Skin epidermis (tissue), 12 donors: ENCODE data around the gene RBM6.
"Not testable (repeated sequence)": the region's sequence is repeated elsewhere in the genome, so short reads cannot be mapped to it uniquely, and the experiment has no call there.

Source experiments
- H3K27ac ChIP-seq, 21 experiments: fragments of 200-600 bp; sonication (generic) in 11 of 21; one replicate each; pipeline ENCODE4 v1.5.0; 2020; ENCODE audit warnings: mild to moderate bottlenecking in 3 of 21, inconsistent platforms in 2 of 21, moderate library complexity in 2 of 21
- H3K4me3 ChIP-seq, 7 experiments: fragments of 200-600 bp; sonication (generic) in 2 of 7; one replicate each; pipeline ENCODE4 v1.5.0; 2020; ENCODE audit warnings: inconsistent platforms in 2 of 7, mild to moderate bottlenecking in 2 of 7, moderate library complexity in 1 of 7

The RBM6 gene

DNA sequence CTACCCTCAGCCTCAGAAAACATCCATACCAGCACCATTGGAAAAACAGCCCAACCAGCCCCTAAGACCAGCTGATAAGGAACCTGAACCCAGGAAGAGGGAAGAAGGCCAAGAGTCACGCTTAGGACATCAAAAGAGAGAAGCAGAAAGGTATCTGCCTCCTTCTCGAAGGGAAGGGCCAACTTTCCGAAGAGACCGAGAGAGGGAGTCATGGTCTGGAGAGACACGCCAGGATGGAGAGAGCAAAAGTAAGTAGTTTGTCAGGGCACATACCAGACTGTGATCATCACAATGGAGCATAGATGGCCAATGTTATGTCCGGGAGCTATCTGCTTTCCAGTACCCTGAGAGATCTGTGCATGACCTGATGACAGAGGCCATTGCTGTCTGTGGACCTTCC, 117.8 kb downstream of the RBM6 start:
- Histone ChIP-seq H3K4me3 (no peak overlapping the region), H3K27ac (no peak overlapping the region)

DNA sequence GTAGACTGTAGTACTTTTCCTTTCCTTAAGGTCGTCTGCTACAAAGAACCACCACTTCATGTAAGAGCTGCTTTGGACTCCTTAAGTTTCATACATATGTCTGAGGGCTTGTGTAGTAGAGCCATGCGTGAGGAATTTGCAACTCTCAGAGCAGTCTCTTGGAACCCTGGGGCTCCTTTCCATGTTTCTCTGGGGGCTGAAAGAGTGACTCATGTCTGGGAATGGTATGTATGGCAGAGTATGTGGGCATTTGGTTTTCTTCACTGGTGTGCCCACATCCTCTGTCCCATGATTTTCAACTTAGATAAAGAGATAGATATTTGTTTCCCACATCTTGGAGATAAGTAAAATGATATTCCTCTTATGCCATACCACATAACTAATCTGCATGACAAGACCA, 128.2 kb downstream of the RBM6 start:
- H3K27ac ChIP-seq, result no peak overlapping the region
- no peak overlapping the region for H3K4me3 ChIP-seq

DNA sequence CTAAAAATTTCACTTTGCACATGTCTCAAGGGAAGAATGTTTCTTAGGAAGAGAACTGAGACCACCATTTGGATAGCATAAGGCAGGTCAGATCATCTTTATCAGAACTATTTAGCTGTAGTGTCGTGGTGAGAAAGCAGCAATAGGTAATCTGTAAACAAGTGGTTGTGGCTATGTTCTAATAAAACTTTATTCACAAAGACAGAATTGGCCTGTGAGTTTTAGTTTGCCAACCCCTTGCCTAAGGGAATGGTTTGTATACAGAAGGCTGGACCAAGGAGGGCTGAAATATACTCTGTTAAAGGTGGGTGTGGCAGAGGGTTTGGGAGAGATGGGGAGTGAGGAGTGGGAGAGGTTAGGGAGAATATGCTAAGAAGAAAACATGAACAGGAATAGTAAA, 138.1 kb downstream of the RBM6 start:
- Histone ChIP-seq H3K27ac (no peak overlapping the region), H3K4me3 (no peak overlapping the region)

DNA sequence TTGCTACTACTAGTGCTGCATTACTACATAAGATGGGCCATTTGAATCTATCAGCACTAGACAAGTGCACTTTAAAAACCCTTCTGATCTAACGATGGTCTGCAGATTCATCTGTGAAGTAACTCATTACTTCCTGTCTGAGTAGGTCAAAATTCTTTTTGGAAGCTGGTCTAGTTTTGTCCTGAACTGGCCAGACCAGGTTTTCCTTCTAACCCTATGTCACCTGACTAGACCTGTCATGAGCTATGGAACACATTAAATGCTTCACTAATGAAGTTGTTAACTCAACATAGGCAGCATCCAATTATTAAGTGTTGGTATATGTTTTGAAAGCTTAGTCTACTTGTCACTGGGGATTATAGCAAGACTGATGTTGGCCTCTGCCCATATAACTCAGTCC, 138.7 kb downstream of the RBM6 start:
- Histone ChIP-seq H3K4me3 (no peak overlapping the region), H3K27ac (no peak overlapping the region)

DNA sequence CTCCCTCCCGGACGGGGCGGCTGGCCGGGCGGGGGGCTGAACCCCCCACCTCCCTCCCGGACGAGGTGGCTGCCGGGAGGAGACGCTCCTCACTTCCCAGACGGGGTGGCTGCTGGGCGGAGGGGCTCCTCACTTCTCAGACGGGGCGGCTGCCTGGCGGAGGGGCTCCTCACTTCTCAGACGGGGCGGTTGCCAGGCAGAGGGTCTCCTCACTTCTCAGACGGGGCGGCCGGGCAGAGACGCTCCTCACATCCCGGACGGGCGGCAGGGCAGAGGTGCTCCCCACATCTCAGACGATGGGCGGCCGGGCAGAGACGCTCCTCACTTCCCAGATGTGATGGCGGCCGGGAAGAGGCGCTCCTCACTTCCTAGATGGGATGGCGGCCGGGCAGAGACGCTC, 145.0 kb downstream of the RBM6 start:
- not testable (repeated sequence) for H3K4me3 ChIP-seq

DNA sequence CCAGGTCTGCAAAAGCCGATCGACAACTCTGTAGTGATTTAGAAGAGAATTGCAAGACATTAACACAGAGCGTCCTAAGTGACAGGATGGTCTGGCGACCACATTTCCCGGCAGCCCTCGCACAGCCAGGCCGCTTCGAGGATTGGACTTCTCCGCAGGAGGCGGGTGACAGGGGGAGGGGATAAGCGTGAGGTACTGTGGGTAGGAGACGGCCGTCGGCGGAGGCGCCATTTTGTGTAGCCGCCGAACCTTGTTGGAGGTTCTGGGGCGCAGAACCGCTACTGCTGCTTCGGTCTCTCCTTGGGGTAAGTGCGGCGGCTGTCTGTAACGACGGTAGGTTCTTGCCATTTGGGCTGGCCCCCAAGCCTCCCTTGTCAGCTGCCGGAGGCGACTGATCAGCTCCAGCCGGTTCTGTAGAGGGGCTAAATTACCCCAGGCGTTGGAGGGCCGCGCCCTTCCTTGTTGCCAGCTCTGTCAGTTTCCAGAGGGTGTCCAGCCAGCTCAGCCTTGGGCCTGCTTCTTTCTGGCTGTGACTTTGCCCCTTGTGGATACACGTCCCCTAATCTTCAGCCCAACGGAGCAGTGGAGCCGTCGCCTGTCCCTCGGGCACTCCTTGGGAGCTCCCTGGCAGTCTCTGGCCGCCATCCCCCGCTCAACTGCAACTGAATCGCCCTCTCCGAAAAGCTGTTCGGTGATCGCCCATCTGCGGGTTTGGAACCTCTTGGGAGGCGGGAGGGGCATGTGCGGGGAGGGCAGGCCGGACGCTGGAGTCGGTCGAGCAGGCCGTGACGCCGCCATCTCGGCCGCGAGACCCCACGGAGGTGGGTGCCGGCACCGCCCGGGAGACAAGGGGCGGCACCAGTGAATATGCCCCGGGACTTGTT, 149.0 kb downstream of the RBM6 start, which contains the start of gene RBM5:
TSS of gene RBM5 (plus strand) at position 195 of the 884 bp plus-strand sequence. CDS start 1,516 bp downstream, outside the sequence.
- peak within 1 kb of the TSS; percentile 63 to 100 (median 99) for H3K27ac ChIP-seq
- H3K4me3 ChIP-seq, result peak within 1 kb of the TSS; percentile 80 to 99 (median 97)

More for the DNA sequence above, 145.0 kb downstream of the RBM6 start:
- not testable (repeated sequence) for H3K27ac ChIP-seq

DNA sequence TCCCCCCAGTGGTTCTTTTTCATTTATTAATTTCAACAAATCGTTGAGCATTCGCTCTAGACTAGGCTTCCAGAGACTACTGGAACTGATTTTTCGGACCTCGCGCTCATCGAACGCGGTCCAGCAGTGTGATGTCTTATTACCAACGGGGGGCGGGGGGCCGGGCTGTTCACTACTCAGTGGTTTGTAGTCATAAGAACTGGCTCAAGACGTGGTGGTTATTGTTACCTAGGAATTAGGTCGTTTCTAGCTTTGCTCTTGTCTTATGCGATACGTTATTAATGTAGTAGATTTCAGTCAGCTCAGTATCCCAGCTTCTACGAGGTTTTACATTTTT, 149.6 kb downstream of the RBM6 start:
- H3K27ac ChIP-seq, result peak overlapping the region; percentile 63 to 100 (median 99)

DNA sequence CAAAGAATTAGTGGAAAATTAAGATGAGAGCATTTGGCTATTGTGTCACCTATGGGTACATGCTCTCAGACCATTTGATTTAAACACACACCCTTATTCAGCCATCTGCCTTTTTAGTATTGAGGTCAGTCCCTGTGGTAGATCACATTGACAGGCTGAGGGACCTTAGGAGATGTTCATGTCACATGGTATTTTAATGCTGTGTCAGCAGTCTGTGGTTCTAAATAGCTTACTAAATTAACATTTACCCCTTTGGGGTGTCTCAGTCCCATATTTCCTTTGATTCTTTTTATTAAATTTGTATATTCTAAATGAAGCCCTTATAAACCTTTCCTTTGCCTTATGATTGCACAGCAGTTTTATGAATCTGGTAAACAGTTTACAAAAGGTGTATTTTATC, 151.0 kb downstream of the RBM6 start:
- Histone ChIP-seq H3K27ac (peak overlapping the region in 2 of 21 experiments; percentile 31 to 100), H3K4me3 (peak overlapping the region in 1 of 7 experiments; percentile 97)

More for the DNA sequence above, 149.6 kb downstream of the RBM6 start:
- peak overlapping the region; percentile 80 to 99 (median 97) for H3K4me3 ChIP-seq

DNA sequence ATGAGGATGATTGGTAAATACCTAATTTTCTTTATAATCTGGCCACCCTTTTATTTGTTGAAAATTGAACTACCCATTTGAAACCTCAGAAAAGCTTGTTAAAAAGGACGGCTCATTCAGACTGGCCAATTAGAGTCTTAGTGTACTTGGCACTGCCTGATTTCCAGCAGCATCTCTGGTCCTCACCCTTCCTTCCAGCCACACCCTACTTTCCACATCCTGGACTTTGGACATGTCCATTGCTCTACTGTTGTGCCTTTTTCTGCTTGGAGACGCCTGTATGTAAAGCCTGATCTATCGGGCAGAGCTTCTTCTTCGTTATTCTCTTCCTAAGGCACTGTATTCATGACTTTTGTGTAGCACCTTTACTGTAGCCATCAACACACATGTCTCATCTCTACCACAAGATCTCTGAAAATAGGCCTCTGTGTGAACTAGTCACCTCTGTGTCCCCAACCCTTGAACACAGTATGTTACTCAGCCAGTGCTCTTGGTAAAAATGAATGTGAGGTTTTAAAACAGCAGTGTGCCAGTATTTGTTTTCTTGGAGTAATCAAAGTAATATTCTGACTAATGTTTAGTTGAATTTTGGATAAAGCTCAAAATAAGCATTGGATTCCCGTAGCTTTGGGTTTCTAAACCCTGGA, 155.5 kb downstream of the RBM6 start:
- H3K27ac ChIP-seq, result no peak overlapping the region
- H3K4me3 ChIP-seq, result no peak overlapping the region

DNA sequence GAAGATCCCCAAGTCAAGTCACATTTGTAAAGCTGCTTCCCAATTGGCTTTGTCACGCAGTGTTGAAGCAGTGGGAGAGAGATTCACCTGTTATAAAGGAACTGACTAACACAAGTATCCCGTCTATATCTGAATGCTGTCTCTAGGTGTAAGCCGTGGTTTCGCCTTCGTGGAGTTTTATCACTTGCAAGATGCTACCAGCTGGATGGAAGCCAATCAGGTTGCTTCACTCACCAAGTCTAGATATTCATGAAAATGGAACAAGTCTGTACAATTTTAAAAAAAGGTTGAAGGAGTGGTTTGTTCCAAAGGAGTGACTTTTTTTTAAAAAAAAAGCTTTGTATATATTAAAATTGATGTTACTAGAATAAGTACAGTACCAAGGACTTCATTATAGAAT, 160.4 kb downstream of the RBM6 start:
- Histone ChIP-seq H3K27ac (no peak overlapping the region), H3K4me3 (no peak overlapping the region)

DNA sequence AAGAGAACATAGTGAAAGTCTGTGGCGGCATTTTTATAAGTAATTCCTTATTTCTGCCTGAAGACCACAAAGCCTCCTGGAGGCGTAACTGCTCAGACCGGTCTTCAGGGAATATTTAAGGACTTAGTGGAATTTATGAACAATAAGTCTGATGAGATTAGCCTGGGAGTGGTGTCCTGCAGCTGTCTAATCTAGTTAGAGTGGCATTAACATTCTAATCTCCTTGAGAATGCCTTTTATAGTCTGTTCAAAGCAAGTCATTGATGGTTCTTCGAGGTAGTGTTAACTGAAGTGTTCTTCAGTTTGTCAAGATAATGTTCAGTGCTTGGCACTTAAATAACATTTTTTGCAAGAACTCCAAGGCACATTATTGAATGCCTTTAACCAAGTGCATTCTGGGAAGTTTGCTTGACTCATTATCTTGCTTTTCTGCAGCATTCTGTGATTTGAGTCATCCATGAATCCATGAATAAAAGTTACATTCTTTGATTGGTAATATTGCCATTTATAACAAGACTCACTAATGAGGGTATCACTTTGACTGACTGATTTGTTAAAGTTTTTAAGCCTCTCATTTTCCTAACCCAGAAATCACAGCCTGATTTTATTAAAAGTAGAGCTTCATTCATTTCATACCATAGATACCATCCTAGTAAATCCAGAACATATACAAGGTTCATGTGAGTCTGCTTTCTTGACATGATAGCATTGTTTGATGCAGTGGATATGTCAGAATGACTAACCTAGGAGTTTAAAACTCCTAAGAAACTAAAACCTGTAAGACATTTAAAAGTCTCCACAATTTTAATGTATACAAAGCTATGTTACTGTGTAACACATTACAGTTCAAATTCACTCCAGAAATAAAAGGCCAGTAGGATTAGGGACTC, 161.3 kb downstream of the RBM6 start:
- no peak overlapping the region for H3K4me3 ChIP-seq
- H3K27ac ChIP-seq, result no peak overlapping the region

DNA sequence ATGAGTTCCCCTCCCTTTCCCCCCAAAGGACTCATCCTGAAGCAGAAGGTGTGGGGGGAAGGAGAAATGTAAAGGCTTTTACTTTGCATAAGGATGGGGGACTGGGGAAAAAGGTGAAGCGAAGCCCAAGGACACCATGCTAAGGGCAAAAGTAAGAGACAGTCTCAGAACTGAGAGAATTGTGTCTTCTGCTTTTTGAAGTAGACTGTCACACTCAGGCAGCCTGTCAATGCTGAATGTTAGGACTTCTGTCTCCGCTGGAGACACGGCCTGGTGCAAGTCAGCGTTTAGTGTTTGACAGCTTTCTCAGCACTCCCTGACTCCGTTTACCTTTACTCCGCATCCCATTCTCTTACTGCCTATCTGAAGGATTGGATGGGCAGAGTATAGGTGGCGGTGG, 162.6 kb downstream of the RBM6 start:
- H3K27ac ChIP-seq, result no peak overlapping the region
- no peak overlapping the region for H3K4me3 ChIP-seq

DNA sequence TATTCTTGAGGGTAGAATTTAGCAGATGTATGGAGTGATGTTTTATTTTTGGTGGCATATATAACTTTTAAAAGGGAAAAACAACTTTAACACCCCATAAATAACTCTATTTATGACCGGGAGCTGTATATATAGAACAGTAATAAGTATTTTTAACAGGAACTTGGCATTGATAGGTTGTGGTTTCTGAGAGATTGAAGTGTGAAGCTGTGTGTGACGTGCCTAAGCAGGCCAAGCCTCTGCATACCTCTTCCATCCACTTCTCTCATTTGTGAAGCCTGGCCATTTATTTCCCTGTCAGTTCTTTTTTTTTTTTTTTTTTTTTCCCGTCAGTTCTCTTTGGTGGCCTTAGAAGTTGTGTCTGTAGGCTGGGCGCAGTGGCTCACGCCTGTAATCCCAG, 171.8 kb downstream of the RBM6 start:
- Histone ChIP-seq H3K4me3 (no peak overlapping the region), H3K27ac (no peak overlapping the region)

DNA sequence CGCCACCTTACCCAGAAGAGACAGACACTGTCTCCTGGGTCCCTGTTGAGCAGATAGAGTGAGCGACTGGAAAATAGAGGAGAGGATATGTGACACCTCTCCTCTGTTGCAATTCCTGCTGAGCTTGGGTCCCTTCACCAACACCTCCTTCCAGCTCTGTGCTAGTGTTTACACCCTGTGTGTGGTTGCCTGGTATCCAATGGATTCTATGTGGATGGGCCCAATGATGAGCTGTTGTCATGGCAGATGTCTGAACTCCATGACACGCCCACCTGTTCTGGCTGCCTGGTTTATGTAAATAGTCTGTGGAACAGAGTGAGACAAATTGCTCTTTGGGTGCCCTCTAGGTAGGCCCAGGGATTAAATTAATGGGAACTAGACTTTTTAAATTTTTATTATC, 172.5 kb downstream of the RBM6 start:
- Histone ChIP-seq H3K27ac (no peak overlapping the region), H3K4me3 (no peak overlapping the region)

DNA sequence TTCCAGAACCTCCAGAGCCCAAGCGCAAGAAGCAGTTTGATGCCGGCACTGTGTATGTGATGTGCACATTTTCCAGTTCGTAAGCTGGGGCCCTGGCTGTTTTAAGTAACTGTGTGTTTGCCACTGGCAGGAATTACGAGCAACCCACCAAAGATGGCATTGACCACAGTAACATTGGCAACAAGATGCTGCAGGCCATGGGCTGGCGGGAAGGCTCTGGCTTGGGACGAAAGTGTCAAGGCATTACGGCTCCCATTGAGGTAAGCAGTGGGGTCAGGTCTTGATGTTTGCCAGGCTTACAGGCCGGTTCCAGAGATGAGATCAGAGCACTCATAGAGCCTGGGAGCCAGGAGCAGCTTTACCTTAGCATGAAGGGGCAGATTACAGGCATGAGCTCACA, 177.2 kb downstream of the RBM6 start:
- Histone ChIP-seq H3K27ac (no peak overlapping the region), H3K4me3 (no peak overlapping the region)

DNA sequence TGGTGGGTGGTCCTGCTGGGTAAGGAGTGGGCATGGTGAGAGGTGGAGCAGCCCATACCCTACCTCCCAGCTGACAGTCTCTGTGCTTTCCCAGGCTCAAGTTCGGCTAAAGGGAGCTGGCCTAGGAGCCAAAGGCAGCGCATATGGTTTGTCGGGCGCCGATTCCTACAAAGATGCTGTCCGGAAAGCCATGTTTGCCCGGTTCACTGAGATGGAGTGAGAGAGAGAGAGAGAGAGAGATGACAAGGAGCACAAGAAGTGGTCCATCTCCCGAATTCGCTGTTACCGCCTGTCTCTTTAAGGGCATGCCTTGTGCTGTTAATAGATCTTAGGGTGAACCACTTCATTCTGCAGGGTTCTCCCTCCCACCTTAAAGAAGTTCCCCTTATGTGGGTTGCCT, 178.3 kb downstream of the RBM6 start:
- H3K4me3 ChIP-seq, result no peak overlapping the region
- no peak overlapping the region for H3K27ac ChIP-seq

DNA sequence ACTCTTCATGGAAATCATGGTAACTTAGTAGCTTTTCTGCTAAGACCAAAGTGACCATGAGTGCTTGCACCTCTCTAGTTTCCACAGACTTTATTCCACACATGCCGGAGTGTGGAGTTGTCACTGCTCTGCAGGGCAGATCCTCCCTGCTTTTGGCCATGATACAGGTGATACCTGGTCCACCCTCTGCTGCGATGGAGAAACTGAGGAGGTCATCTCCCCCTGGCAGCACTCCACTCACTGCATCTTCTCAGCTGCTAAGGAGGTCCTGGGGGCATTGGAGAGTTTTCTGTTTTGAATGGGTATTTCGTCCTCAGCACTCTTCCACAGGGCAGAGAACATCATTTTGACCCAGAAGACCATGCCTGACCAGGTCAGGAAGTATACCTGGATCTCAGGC, 179.8 kb downstream of the RBM6 start:
- no peak overlapping the region for H3K27ac ChIP-seq

DNA sequence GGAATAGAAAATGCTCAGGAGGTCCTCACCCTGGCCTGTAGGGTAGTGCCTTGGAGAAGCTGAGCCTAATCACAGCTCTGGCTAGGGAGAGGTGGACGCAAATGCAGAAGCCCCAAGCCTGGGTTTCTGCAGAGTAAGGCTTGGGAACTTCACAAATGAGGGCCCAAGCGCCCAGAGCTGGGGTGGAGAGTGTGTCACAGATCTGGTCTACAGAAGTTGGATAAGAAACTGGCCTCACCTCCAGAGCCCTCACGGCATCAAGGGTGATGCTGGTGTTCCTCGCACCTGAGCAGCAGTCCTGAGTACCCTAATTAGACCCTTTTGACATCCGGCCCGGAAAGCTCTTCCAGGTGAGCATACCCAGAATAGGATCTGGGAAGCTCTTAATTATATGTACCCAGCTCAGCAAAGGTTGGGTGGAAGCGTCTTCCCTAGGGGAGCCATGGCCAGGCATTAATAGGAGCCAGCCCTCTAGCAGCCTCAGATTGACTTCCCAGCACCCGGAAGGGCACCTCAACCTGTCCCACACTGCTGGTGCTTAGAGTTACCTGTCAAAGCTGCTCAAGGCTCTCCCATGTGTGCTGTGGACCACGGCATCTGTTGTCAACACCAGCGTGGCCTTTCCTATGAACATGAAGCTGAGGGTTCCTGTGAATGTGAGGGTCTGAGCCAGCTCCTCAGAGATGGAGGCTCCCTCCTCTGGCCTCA, 180.6 kb downstream of the RBM6 start:
- Histone ChIP-seq H3K27ac (no peak overlapping the region), H3K4me3 (no peak overlapping the region)

More for the DNA sequence above, 179.8 kb downstream of the RBM6 start:
- H3K4me3 ChIP-seq, result no peak overlapping the region
